Pancreas (tissue), 10 donors: ENCODE results near the gene FAM72D. TPM values are rescaled to one million over a fixed set of nuclear protein-coding genes. Genes with fewer than 3 reads are reported as not detected.
"Not testable (repeated sequence)": the region's sequence is repeated elsewhere in the genome, so short reads cannot be mapped to it uniquely, and the experiment has no call there.

ENCODE experiments used
- ATAC-seq, 4 donors: fragments of 200-7000 bp; cut with Tn5 transposase; one replicate each; pipeline versions ENCODE4 v1.8.0 to v1.9.1; 2020; ENCODE audit warnings: mild to moderate bottlenecking in 4 of 4, moderate library complexity in 4 of 4
- DNase-seq, 6 donors: peaks; one replicate each; pipeline ENCODE4 v3.0.0-alpha.2; 2020
- FAIRE-seq: peaks from 2 replicates; lab custom pipeline; 2012; peaks lifted over from hg19 to GRCh38; lab: Jason Lieb, UNC
- H3K27ac ChIP-seq, 4 donors: fragments of 200-600 bp; sonication (generic); 1 replicate in 3 of 4; 2 replicates in 1 of 4; pipeline versions ENCODE4 v1.5.0 to v1.8.0; 2020
- H3K27me3 ChIP-seq, 4 donors: fragments of 200-600 bp; one replicate each; pipeline ENCODE4 v1.8.0; 2021
- H3K36me3 ChIP-seq, 3 donors: fragments of 200-600 bp; sonication (generic) in 1 of 3; one replicate each; pipeline versions ENCODE4 v1.5.0 to v1.8.0; 2020 to 2021
- H3K4me1 ChIP-seq, 3 donors: fragments of 200-600 bp; one replicate each; pipeline ENCODE4 v1.8.0; 2021
- H3K4me3 ChIP-seq, 4 donors: fragments of 200-600 bp; sonication (generic) in 2 of 4; one replicate each; pipeline versions ENCODE4 v1.5.0 to v1.8.0; 2020 to 2021
- H3K9me3 ChIP-seq, 4 donors: fragments of 200-600 bp; one replicate each; pipeline ENCODE4 v1.8.0; 2021
- WGBS, 2 donors: extraction: QIAGEN DNeasy Blood & Tissue Kit; methylation state at CpG; one replicate each; pipeline ENCODE4 v1.1.7; 2013; 5-methylcytosine and 5-hydroxymethylcytosine counted together
- intact Hi-C, 3 donors: fragments of 100-400 bp; cut with DNase I; formaldehyde crosslinking; loops; one replicate each; pipeline versions ENCODE4 v1.11.1 to v1.14.2; 2022
- polyA plus RNA-seq, 2 donors: library from polyadenylated mRNA; stranded (reverse); fragments of 200-250 nt; gene quantifications; one replicate each; pipeline ENCODE4 v1.2.3, GENCODE V29; 2013
- total RNA-seq, 6 donors: library from RNA; stranded (reverse); fragmentation: NEBNext Ultra II Directional in 4 of 6; extraction: Animal tissue kit (Norgen Biotek cat#: 25700) in 4 of 6; gene quantifications; one replicate each; pipeline versions ENCODE4 v1.2.1 to v1.2.4, GENCODE V29; 2021 to 2023
- donor health status: healthy with polysubstance abuse.
- donor health status: DM: no; HTN: no; CAD: no; lungs with moderate emphysema.
- donor health status: DM: no; HTN: no; CAD: no.
- donor health status: control.
- donor health status: control.
- donor health status: Bipolar disorder and iron deficiency.
- donor health status: DM: yes; HTN: yes; CAD: no.
- donor health status: DM: no; HTN: no; CAD: no.
- donor health status: DM: no; HTN: no; CAD: no.
- donor health status: DM: yes; HTN: yes; CAD: no.

The FAM72D gene
- total and polyA plus RNA-seq, 8 donors: 0.08 to 0.21 (median 0.09) TPM; not detected in 3

GRCh38 chr1:145101725-145102124, 6.0 kb downstream of the FAM72D start:
- H3K4me3 ChIP-seq, DNase-seq, H3K4me1 ChIP-seq, FAIRE-seq, H3K27ac ChIP-seq, H3K9me3 ChIP-seq, ATAC-seq, H3K27me3 ChIP-seq, H3K36me3 ChIP-seq, intact Hi-C loops: not testable (repeated sequence)
- 60 to 71% methylated on average over 1 of the region's 1 CpG for WGBS, 2 donors

GRCh38 chr1:145103294-145103693, 7.5 kb downstream of the FAM72D start:
- H3K4me3 ChIP-seq, H3K27me3 ChIP-seq, ATAC-seq, H3K9me3 ChIP-seq, H3K36me3 ChIP-seq, intact Hi-C loops, H3K4me1 ChIP-seq, DNase-seq, H3K27ac ChIP-seq, FAIRE-seq: not testable (repeated sequence)
- WGBS, 2 donors: no CpG with 5 or more reads among the region's 2 CpGs

GRCh38 chr1:145111674-145112073, 15.9 kb downstream of the FAM72D start:
- H3K4me3 ChIP-seq, H3K27me3 ChIP-seq, H3K9me3 ChIP-seq, FAIRE-seq, ATAC-seq, H3K36me3 ChIP-seq, H3K27ac ChIP-seq, H3K4me1 ChIP-seq, DNase-seq, intact Hi-C loops: not testable (repeated sequence)
- no CpG with 5 or more reads among the region's 3 CpGs for WGBS, 2 donors

- intact Hi-C loops, H3K4me1 ChIP-seq, H3K9me3 ChIP-seq, H3K27ac ChIP-seq, H3K36me3 ChIP-seq, ATAC-seq, H3K4me3 ChIP-seq, DNase-seq, H3K27me3 ChIP-seq, FAIRE-seq: not testable (repeated sequence)
- no CpG with 5 or more reads among the region's 3 CpGs for WGBS, 2 donors
Observed at GRCh38 chr1:145112703-145113102, 16.9 kb downstream of the FAM72D start.

GRCh38 chr1:145114560-145115057, 18.8 kb downstream of the FAM72D start:
- H3K9me3 ChIP-seq, H3K27me3 ChIP-seq, ATAC-seq, FAIRE-seq, H3K27ac ChIP-seq, H3K4me1 ChIP-seq, DNase-seq, H3K36me3 ChIP-seq, intact Hi-C loops, H3K4me3 ChIP-seq: not testable (repeated sequence)
- WGBS, 2 donors: no CpG with 5 or more reads among the region's 1 CpG

GRCh38 chr1:145115587-145116493, 20.1 kb downstream of the FAM72D start:
- H3K9me3 ChIP-seq, H3K36me3 ChIP-seq, H3K4me1 ChIP-seq, H3K4me3 ChIP-seq, DNase-seq, FAIRE-seq, intact Hi-C loops, H3K27me3 ChIP-seq, H3K27ac ChIP-seq: not testable (repeated sequence)
- ATAC-seq: peak in 1 of 4 donors; percentile 47
- WGBS, 2 donors: no CpG with 5 or more reads among the region's 6 CpGs

- ATAC-seq, H3K9me3 ChIP-seq, intact Hi-C loops, DNase-seq, H3K4me3 ChIP-seq, H3K36me3 ChIP-seq, H3K4me1 ChIP-seq, FAIRE-seq, H3K27me3 ChIP-seq, H3K27ac ChIP-seq: not testable (repeated sequence)
- WGBS, 2 donors: no CpG with 5 or more reads among the region's 3 CpGs
Observed at GRCh38 chr1:145119842-145120241, 24.1 kb downstream of the FAM72D start.

GRCh38 chr1:145122344-145123061, 26.7 kb downstream of the FAM72D start:
- H3K4me1 ChIP-seq, H3K36me3 ChIP-seq, H3K4me3 ChIP-seq, H3K9me3 ChIP-seq, H3K27ac ChIP-seq, H3K27me3 ChIP-seq, FAIRE-seq, intact Hi-C loops, DNase-seq: not testable (repeated sequence)
- ATAC-seq: peak in 3 of 4 donors; percentile 55 to 70 (median 70)
- no CpG with 5 or more reads among the region's 7 CpGs for WGBS, 2 donors

GRCh38 chr1:145123062-145123395, 27.3 kb downstream of the FAM72D start:
- H3K27ac ChIP-seq, H3K4me3 ChIP-seq, H3K9me3 ChIP-seq, H3K27me3 ChIP-seq, intact Hi-C loops, DNase-seq, H3K4me1 ChIP-seq, H3K36me3 ChIP-seq, FAIRE-seq: not testable (repeated sequence)
- ATAC-seq: peak in 3 of 4 donors; percentile 14 to 69 (median 51)
- no CpG with 5 or more reads among the region's 1 CpG for WGBS, 2 donors

GRCh38 chr1:145123992-145124641, 28.3 kb downstream of the FAM72D start:
- DNase-seq, H3K27me3 ChIP-seq, H3K27ac ChIP-seq, FAIRE-seq, H3K9me3 ChIP-seq, H3K4me3 ChIP-seq, intact Hi-C loops, H3K36me3 ChIP-seq, H3K4me1 ChIP-seq: not testable (repeated sequence)
- ATAC-seq: peak; percentile 61 to 84 (median 72)
- no CpG with 5 or more reads among the region's 7 CpGs for WGBS, 2 donors

GRCh38 chr1:145125112-145125511, 29.3 kb downstream of the FAM72D start:
- H3K4me3 ChIP-seq, ATAC-seq, intact Hi-C loops, FAIRE-seq, DNase-seq, H3K9me3 ChIP-seq, H3K4me1 ChIP-seq, H3K27me3 ChIP-seq, H3K36me3 ChIP-seq, H3K27ac ChIP-seq: not testable (repeated sequence)
- no CpG with 5 or more reads among the region's 1 CpG for WGBS, 2 donors
